ENCODE results near the gene NTMT2.
"Not testable (repeated sequence)": the region's sequence is repeated elsewhere in the genome, so short reads cannot be mapped to it uniquely, and the experiment has no call there.

The NTMT2 gene

DNA sequence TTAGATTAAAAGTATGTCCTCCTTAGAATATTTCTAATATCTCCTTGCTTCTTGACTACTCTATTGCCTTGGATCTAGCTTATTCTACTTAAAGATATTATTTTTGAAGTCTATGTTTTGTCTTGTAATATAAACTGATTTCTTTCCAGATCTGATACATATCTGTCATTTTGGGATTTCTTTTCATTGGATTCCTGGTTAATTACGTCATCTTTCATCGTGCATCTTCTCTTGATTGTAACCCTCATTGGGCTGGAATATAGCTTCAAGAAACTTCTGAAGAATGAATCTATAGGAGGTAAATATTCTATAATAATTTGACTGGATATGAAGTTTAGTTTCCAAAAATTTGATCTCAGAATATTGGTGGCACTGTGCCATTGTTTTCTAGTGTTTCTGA is 12.1 kb downstream of the NTMT2 start:
- DNase-seq (ENCODE audit: low spot score): no peak

- no peak for DNase-seq (ENCODE audit: low spot score)
Measured at GRCh38 chr1:170162459-170163246, 16.9 kb downstream of the NTMT2 start.

- no peak for DNase-seq (ENCODE audit: low spot score)
Measured at GRCh38 chr1:170164103-170164763, 18.5 kb downstream of the NTMT2 start.

GRCh38 chr1:170166518-170167180 is 20.9 kb downstream of the NTMT2 start:
- peak; percentile 34 for DNase-seq (ENCODE audit: low spot score)

DNA sequence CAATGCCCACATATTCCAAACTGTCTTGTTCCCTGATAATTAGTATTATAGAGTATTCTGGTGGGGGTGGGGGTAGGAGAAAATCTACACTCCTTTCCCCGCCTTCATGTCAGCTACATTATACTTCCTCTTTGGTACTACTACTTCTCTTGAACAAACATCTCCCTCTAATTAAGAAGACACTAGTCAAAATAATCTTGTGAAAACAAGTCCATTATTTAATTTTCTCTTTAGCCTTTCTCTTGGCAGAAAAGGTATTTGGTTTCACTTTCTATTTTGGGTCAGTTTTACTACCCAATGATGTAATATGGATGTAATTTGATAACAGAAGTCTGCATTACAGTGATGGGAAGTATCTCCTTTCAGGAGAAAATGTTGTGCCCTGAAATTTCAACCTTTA is 22.5 kb downstream of the NTMT2 start:
- no peak for DNase-seq (ENCODE audit: low spot score)

- not testable (repeated sequence) for DNase-seq (ENCODE audit: low spot score)
Measured at GRCh38 chr1:170170513-170170912, 24.8 kb downstream of the NTMT2 start.

- DNase-seq (ENCODE audit: low spot score): no peak
Measured at GRCh38 chr1:170174395-170174794, 28.6 kb downstream of the NTMT2 start.

GRCh38 chr1:170175041-170175440 is 29.3 kb downstream of the NTMT2 start:
- DNase-seq (ENCODE audit: low spot score): no peak

DNA sequence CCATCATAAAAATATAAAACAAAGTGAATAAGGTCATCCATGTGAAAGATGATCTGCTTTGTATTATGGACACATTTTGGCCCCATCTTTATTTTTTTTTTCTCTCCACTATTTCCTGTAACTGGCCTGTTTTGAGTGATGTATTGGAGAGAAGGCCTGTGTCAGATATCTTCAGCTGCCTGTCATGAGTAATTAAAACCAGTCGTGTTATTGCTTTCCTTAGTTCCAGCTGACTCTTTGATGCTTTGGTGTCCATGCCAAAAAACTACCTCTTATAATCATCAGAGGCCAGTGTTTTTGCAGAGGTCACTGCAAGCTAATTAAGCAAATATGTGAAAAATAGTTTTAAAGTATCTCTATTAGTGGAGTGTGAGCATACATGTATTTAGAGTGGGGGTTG is 29.7 kb downstream of the NTMT2 start:
- no peak for DNase-seq (ENCODE audit: low spot score)

GRCh38 chr1:170176772-170177171 is 31.0 kb downstream of the NTMT2 start:
- no peak for DNase-seq (ENCODE audit: low spot score)

DNA sequence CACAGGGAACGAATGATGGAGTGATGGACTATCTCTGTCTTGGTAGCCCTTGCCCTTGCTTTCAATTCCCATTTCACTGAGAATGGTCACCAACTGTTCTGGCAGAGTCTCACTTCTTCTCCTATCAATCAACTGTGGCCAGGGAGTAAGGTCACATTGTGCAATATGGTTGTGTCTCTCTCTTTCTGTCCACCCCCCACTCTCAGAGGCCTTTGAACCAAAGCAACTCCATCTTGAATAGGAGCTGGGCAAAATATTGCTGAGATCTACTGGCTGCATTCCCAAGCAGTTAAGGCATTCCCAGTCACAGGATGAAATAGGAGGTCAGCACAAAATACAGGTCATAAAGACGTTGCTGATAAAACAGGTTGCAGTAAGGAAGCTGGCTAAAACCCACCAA is 36.7 kb downstream of the NTMT2 start:
- DNase-seq (ENCODE audit: low spot score): no peak

DNA sequence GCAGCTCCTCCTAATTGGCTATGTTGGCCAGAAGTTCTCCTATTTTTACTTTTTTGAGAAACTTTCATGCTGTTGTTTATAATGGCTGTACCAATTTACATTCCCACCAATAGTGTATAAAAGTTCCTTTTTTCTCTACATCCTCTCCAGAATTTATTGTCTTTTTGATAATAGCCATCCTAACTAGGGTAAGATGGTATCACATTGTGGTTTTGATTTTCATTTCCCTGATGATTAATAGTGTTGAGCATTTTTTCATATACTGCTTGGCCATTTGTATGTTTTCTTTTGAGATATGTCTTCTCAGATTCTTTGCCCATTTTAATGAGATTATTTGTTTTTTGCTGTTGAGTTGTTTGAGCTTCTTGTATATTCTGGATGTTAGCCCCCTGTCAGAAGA is 46.8 kb downstream of the NTMT2 start:
- no peak for DNase-seq (ENCODE audit: low spot score)

DNA sequence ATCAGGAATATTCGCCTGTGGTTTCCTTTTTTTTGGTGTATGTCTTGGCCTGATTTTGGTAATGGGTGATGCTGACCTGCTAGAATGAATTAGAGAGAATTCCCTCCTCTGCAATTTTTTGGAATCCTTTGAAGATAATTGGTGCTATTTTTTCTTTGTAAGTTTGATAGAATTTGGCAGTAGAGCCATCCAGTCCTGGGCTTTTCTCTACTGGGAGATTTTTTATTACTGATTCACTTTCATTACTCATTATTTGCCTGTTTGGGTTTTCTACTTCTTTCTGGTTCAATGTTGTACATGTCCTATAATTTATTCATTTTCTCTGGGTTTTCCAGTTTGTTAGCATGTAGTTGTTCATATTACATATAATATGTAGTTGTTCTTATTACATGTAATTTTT is 48.7 kb downstream of the NTMT2 start:
- DNase-seq (ENCODE audit: low spot score): no peak

GRCh38 chr1:170196490-170197236 is 50.9 kb downstream of the NTMT2 start:
- no peak for DNase-seq (ENCODE audit: low spot score)

GRCh38 chr1:170198090-170198489 is 52.3 kb downstream of the NTMT2 start:
- no peak for DNase-seq (ENCODE audit: low spot score)

GRCh38 chr1:170198584-170198983 is 52.8 kb downstream of the NTMT2 start:
- no peak for DNase-seq (ENCODE audit: low spot score)

DNA sequence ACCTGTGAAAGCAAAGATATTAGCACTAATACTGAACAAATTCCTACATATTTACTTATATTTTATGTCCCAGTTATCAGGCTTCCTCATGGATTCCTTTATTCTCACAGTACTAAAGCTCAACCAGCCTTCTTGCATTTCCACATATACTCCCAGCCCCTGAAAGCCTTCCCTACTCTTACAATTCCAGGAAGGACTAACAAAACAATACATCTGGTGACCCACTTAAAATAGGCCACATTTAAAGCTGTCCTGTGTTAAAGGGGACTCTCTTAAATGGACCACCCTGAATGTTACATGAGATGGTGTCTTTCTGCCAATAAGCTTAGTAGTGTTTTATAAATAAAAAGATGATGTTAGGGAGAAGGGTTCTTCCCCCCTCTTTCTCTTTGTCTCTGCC is 54.4 kb downstream of the NTMT2 start:
- no peak for DNase-seq (ENCODE audit: low spot score)

DNA sequence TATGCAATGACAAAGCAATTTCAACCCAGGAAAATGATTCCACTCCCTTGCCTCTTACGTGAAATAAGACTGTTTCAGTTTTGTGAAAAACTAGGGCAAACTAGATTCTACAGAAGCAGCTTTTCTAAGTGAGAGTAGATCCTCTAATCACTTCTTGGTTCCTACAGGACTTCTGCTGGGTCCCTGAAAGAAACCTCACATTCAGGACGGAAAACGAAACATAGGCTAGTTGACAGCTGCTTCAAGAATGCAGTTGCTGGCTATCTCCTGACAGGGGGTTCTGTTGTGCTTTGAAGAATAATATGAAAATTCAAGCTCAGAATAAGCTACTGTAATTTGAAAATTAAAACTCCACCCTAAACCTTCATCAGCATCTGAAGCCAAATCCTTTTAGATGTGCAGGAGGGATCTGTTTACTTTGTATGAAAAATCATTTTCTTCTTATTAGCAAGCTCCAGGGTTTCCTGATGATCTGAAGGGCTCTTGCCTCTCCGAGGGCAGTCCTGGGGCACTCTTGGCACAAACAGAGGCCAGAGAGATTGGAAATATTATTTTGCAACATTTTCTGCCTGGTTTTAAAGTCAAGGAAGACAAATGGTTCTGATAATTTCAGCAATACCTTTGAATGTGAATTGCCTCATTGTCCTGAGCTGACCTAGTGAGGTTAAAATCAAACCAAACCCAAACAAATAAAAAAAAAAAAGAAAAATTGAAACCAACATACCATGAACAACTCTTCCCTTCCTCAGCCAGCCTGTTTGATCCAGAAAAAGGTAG is 55.0 kb downstream of the NTMT2 start:
- DNase-seq (ENCODE audit: low spot score): no peak

DNA sequence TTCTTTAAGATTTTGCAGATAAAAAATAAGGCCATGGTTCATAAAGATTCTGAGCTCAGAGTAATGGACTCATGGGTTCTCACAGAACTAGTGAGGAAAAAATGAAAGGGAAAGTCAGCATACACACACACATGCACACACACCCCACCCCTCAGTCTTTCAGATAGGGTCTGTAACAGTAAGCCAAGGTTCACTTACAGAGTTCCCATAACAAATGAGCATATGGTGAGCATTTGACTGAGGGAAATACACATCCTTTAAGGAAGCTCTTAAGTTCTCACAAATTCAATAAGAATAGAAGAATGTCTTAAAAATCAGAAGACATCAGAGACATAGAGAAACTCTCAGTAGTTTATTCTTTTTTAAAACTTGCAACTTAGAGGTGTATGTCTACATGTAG is 57.9 kb downstream of the NTMT2 start:
- DNase-seq (ENCODE audit: low spot score): no peak

- DNase-seq (ENCODE audit: low spot score): no peak
Measured at GRCh38 chr1:170204121-170204520, 58.4 kb downstream of the NTMT2 start.

DNA sequence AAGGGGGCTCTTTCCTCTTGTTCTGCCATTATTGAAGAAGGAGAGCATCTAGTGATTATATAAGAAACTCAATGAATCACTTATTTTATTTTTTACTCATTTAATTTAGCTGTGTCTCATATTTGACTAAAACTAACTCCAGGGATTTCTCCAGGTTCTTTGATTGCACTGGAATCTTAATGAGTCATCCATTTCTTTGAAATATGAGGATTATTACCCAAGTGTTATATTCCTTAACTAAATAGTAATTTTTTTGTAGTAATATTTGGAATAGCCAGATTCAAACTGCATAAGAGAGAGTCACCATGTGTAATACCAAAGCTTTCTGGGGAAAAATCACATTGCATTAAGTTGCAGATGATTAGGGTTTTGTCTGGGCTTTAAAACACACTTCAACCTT is 59.5 kb downstream of the NTMT2 start:
- no peak for DNase-seq (ENCODE audit: low spot score)

- no peak for DNase-seq (ENCODE audit: low spot score)
Measured at GRCh38 chr1:170209125-170209524, 63.4 kb downstream of the NTMT2 start.

All from cerebellar cortex (tissue), 1 donor.